Head of caudate nucleus (tissue), 42 donors: ENCODE data around the gene ARHGAP15.

Source experiments
- DNase-seq, 42 donors: peaks; one replicate each; pipeline versions ENCODE4 v3.0.0 to v3.0.0-alpha.2; 2020 to 2021; ENCODE audit warnings: mixed read lengths in 7 of 42
- intact Hi-C: fragments of 100-400 bp; cut with DNase I; formaldehyde crosslinking; loops from one replicate; pipeline ENCODE4 v1.15.0; 2022

ARHGAP15 gene

DNA sequence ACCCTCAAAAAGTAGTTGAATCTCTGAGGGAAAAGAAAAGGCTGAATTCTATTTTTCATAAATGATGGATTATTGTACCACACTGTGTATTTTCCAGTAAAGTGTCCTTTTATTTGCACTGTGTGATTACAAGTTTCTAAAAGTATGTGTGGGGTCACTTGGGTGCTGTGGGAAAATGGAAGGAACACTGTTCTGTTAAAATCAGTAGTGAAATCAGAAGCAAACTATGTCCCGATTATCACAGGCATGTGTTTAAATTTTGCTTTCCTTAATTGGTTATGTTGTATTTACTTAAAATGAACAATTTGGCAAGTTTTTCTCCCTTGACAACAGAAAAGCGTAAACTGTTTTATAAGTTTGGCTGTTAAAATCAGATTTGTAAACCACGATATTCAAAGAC is 353.1 kb downstream of the ARHGAP15 start:
- DNase-seq = no peak

GRCh38 chr2:143482771-143483170 is 353.6 kb downstream of the ARHGAP15 start:
- no peak for DNase-seq
- intact Hi-C loops = no loop called here

More for the DNA sequence above, 353.1 kb downstream of the ARHGAP15 start:
- intact Hi-C loops = no loop called here

- no peak for DNase-seq
- intact Hi-C loops = no loop called here
Measured at GRCh38 chr2:143486976-143487375, 357.8 kb downstream of the ARHGAP15 start.

- DNase-seq = no peak
- intact Hi-C loops = no loop called here
Measured at GRCh38 chr2:143489145-143489544, 359.9 kb downstream of the ARHGAP15 start.

- DNase-seq = no peak
- intact Hi-C loops = no loop called here
Measured at GRCh38 chr2:143491131-143491530, 361.9 kb downstream of the ARHGAP15 start.

DNA sequence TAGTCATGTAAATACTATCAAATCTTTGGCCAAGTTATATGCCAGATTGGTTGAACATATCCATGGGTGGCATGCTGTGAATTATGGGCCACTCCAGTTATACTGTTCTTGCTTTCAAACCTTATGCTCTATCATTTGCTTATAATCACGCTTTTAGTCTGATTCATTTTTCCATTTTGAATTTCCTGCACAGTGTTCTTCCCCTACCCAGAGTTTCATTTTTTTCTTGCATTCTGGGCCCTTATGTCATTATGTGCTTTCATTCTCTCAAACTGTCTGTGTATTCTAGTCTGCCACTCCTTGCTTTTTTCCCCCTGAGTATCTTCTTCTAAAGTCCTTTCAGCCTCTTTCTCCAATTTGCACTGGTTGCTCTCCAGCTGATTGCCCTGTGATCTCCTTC is 364.1 kb downstream of the ARHGAP15 start:
- DNase-seq = no peak
- intact Hi-C loops = no loop called here

DNA sequence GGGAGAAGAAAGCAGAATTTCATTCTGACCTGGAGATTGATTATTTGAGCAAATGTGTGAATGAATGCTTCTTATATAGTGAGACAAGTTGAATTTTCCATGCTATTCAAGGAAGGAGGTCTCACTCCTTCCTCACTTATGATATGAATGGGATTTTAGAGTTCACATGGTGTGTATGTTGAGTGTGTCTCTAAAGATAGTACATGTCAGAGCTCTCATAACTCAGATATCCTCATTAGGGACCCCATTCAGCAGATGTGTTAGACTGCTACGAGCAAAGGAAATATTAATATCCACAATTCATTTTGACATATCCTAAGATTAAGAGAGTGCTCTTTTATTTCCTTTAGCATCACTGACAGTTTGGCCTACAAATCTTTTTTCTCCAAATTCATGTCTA is 368.5 kb downstream of the ARHGAP15 start:
- intact Hi-C loops = no loop called here
- DNase-seq = no peak

GRCh38 chr2:143498496-143498895 is 369.3 kb downstream of the ARHGAP15 start:
- DNase-seq = no peak
- intact Hi-C loops = no loop called here

DNA sequence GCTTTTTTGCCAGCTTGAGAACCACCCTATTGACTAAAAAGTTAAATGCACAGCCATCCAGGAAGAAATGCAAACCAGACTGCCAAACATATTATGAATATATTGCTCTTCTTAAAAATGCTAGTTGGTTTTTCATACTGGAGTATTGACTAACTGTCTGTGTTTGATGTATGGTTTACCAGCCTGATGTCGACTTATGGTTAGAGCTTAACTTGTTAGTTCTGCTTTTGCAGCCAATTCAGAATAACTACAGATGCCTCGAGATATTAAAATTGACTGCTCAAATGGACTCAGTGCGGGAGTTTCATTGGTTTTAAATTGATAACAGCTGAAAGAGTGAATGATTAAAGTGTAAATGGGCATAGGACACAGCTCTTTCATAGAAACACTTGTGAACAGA is 369.8 kb downstream of the ARHGAP15 start:
- intact Hi-C loops = no loop called here
- DNase-seq = no peak

DNA sequence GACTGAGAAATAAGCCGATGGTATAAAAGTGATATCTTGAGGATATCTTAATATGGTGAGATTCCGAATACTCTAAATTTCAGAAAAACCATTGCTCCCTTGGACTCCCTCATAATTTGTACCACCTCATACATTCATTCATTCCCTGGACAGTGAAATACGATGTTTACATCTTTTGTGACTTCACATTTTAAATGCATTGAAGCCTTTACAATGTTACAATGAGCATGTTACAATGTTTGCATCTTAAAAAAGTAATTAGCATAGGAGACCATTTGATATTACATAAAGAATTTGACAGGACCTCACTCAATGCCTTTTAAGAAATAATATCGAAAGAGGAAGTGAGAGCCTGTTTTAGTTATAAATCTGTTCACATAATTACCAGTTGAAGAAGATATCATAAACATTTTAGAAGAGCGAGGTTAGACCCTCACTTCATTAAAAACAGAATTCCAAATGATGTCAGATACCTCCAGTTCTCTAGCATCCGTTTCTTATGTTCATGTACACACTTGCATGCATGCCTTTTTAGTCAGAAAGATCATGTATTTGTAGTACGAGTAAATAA is 372.0 kb downstream of the ARHGAP15 start:
- DNase-seq = no peak
- intact Hi-C loops = no loop called here

DNA sequence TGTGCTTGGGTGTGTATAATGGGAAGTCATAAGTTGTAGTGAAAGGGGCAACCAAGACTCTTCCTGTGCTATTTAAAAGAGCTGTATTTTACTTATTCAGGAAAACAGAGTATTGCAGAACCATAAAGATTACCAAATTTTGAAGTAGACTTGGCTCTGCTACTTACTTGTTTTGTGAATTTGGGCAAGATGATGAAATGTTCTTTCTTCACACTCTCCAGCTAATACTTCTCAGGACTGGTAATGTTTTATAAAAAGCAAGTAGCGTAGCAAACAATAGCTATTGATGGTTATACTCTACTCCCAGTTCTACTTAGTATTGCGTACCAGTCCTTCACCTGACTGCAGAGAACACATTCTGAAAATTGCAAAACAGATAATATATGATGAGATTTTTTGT is 374.1 kb downstream of the ARHGAP15 start:
- intact Hi-C loops = no loop called here
- DNase-seq = no peak

DNA sequence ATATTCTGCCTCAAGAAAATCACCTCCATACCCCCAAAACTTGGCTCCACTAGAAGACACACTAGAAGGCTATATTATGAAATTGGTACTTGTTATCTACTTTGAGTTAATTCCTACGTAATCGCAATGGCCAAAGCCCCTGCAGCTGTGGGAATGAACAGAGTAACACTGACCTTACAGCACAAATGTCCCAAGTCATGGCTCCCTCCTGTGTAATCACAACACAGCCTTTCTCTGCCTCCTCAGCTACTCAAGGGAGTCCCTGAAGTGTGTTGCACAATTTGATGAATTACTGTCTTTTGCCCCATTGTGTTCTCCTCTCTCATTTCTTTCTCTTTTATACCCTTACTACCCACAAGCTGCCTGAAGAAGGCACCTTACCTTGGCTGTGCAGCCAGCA is 375.2 kb downstream of the ARHGAP15 start:
- intact Hi-C loops = no loop called here
- DNase-seq = no peak

DNA sequence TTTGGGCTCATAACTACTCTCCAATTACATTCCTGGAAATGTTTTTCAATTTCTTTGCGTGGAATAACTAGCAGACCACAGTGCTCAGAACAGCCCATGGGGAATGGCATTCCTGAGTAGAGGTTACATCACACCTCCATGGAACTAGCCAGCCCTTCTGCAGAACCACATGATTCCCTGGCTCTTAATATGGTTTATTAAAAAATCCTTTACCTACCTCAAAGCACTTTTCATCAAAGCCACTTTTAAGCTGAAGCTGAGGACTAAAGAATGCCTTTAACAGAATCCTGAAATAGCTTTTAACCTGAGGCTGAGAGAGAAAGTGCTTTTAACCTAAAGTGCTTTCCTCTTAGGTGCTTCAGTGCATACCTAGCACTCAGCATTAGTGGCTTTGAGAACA is 376.3 kb downstream of the ARHGAP15 start:
- no peak for DNase-seq
- intact Hi-C loops = no loop called here

- intact Hi-C loops = no loop called here
- peak in 32 of 42 donors; percentile 4 to 67 (median 30) for DNase-seq
Measured at GRCh38 chr2:143513081-143513480, 383.9 kb downstream of the ARHGAP15 start.

DNA sequence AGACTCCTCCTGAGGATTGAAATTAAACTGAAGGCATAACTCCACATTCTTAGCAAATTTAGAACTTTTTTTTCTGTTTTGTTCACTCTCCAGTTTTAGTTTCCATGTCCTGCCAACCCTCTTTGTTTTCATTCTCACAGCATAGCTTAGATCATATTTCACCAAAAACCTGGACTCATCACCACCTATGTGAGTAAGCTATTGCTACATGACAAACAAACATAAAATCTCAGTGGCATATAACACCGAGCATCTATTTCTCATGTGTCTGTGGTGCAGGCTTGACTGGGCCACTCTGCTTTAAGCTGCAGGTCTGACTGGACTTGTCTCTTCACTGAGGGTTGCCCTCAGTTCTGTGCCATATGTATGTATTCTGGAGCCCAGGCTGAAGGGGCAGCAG is 385.2 kb downstream of the ARHGAP15 start:
- intact Hi-C loops = no loop called here
- no peak for DNase-seq

- intact Hi-C loops = no loop called here
- DNase-seq = no peak
Measured at GRCh38 chr2:143515318-143515717, 386.1 kb downstream of the ARHGAP15 start.

- no peak for DNase-seq
- intact Hi-C loops = no loop called here
Measured at GRCh38 chr2:143519521-143519920, 390.3 kb downstream of the ARHGAP15 start.

DNA sequence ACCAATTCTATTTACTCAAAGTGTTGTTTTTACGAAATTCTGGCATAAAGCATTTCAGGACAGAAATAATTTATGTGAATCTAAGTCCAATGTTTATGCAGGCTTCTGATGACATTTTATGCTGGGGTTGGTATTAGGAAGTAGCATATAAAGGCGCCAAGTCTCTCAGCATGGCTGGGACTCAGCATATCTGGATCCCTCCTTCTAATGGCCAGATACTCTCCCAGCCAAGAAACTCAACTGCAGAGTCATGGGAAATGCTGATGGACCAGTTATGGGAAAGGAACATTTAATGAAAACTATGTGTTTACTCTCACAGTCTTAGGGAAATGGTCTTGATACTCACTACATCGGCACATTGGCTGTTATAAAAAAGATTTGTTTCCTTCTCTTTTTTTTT is 392.2 kb downstream of the ARHGAP15 start:
- DNase-seq = no peak
- intact Hi-C loops = no loop called here

DNA sequence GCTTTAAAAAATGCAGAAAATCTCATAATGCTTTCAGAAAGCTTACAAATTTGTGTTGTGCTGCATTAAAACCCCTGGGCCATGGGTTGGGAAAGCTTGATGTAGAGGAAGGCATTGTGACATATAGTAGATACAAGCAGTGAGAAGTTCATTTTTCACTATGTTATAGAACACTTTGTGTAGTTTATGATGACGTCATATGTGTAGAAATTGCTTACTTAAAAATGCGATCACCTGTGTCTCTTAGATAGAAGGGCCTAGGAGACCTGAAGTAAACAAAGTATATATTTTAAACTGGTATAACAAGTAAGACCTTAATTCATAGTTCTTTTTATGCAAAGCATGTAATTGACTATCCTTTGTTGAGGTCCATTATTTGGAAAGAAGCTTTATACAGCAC is 393.5 kb downstream of the ARHGAP15 start:
- DNase-seq = no peak
- intact Hi-C loops = no loop called here

- intact Hi-C loops = no loop called here
- no peak for DNase-seq
Measured at GRCh38 chr2:143524119-143524553, 394.9 kb downstream of the ARHGAP15 start.

DNA sequence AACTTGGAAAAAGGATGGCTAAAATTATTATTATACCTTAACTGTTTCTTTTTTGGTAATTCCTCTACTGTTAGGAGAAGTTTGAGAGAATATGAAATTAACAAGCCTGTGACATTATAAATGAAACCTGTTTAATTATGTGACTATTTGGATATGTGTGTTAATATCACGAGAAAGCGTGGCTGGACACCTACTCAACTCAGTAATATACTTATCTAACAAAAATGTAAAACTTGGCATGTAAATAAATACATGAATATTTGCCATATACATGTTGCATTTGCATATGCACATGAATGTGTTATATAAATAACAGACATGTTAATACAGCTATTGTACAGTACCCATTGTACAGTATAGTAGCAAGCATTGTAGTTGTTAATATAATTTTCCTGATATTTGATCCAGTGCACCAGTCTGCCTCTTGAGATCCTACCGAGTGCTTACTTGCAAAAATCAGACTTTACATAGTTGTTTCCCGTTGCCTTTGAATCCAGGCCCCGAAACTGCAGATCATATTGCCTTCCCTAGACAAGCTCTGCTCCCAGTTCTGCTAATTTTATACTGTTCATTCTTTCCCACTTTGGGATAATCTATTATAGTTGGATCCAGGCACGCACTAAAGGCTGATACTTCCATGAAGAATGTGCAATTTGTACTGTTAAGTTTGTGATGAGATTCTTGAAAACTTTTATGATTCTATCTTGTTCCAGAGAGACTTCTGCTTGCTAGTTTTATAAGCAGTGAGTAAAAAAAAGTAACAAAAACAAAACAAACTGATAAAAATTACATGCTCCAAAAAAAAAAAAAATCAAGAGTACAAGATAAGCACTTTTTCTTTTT is 395.6 kb downstream of the ARHGAP15 start:
- intact Hi-C loops = no loop called here
- no peak for DNase-seq
